Fibroblast of the aortic adventitia (primary cell): ENCODE measurements around the gene NRCAM. TPM values are rescaled to one million over a fixed set of nuclear protein-coding genes. Genes with fewer than 3 reads are reported as not detected.

Source experiments
- DNase-seq: peaks from one replicate; pipeline ENCODE4 v3.0.0-alpha.2; 2010; ENCODE audit warnings: low read depth
- H3K4me3 ChIP-seq: 2 replicates; pipeline ENCODE4 v1.5.1; 2011; ENCODE audit warnings: low read depth, mild to moderate bottlenecking, control low read depth, low read length, moderate library complexity
- CTCF ChIP-seq: IDR thresholded peaks from 2 replicates; pipeline ENCODE4 v1.5.1; 2011; ENCODE audit warnings: mild to moderate bottlenecking, low read length, control low read depth, inconsistent platforms; ENCODE audit not compliant: insufficient read depth
- total RNA-seq: library from RNA; depleted of rRNA; stranded (reverse); fragments of >200 nt; gene quantifications from 2 replicates; pipeline ENCODE4 v1.2.3, GENCODE V29; 2012; ENCODE audit warnings: low replicate concordance

Gene NRCAM
- total RNA-seq, 1 donor, result 2.3 TPM

- no peak for TF ChIP-seq CTCF
- no peak overlapping the region for H3K4me3 ChIP-seq
- no peak for DNase-seq
Observed at GRCh38 chr7:108170251-108170650, 286.0 kb downstream of the NRCAM start.

- peak; percentile 36 for DNase-seq
- TF ChIP-seq CTCF, result no peak
- H3K4me3 ChIP-seq, result no peak overlapping the region
Observed at GRCh38 chr7:108167460-108167859, 288.8 kb downstream of the NRCAM start.

- H3K4me3 ChIP-seq, result no peak overlapping the region
- no peak for DNase-seq
- TF ChIP-seq CTCF, result no peak
Observed at GRCh38 chr7:108166687-108167086, 289.5 kb downstream of the NRCAM start.

- DNase-seq, result no peak
- no peak for TF ChIP-seq CTCF
- no peak overlapping the region for H3K4me3 ChIP-seq
Observed at GRCh38 chr7:108165723-108166122, 290.5 kb downstream of the NRCAM start.

- no peak for DNase-seq
- peak; percentile 7 for TF ChIP-seq CTCF
- H3K4me3 ChIP-seq, result no peak overlapping the region
Observed at GRCh38 chr7:108164946-108165345, 291.3 kb downstream of the NRCAM start.

GRCh38 chr7:108164342-108164741 lies 291.9 kb downstream of the NRCAM start:
- H3K4me3 ChIP-seq, result no peak overlapping the region
- no peak for DNase-seq
- TF ChIP-seq CTCF, result no peak

- no peak for TF ChIP-seq CTCF
- H3K4me3 ChIP-seq, result no peak overlapping the region
- DNase-seq, result peak; percentile 28
Observed at GRCh38 chr7:108158776-108159175, 297.5 kb downstream of the NRCAM start.
